Limb (tissue), 2 donors: ENCODE measurements around the gene QSOX1.
"Not testable (repeated sequence)": the region's sequence is repeated elsewhere in the genome, so short reads cannot be mapped to it uniquely, and the experiment has no call there.

ENCODE experiments used
- DNase-seq, 2 donors: peaks; one replicate each; pipeline ENCODE4 v3.0.0-alpha.2; 2016; ENCODE audit errors: extremely low spot score in 2 of 2

The QSOX1 gene

DNA sequence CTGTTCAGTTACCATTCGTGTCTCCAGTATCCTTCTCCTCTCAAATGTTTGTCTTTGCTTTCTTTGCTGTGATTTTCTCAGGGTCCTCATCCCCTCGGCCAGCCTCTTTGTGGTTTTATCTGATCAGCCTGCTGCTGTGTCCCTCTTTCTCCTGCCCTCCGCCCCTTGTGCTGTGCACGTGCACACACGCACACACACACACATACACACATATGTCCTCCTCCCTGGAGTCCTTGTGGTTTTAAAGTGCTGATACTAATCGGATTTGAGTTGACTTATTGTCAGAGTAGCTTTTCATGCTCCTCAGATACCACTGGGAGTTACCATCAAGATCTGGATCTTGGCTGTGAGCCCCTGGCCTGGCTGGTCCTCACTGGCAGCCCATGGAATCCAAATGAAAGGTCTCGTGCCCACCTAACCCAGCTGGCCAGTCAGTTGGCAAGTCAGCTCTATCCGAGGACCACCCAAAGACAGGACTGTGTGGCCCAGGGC is 34.1 kb downstream of the QSOX1 start:
- no peak for DNase-seq

DNA sequence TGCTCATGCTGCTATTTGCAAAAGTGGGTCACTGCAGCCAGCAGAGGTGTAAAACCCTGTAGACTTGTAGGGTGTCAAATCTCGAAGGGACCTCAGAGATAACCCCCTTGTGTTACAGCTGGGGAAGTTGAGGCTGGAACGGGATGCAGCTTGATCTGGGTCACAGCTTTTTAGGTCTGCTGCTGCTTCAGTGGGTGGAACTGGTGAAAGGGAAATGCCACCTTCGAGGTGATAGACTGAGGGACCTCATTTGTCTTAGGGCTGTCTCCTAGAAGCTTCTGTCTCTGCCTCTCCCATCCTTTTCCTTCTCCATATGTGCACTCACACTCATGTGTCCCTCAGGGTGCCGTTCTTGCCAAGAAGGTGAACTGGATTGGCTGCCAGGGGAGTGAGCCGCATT is 35.4 kb downstream of the QSOX1 start:
- DNase-seq = no peak

DNA sequence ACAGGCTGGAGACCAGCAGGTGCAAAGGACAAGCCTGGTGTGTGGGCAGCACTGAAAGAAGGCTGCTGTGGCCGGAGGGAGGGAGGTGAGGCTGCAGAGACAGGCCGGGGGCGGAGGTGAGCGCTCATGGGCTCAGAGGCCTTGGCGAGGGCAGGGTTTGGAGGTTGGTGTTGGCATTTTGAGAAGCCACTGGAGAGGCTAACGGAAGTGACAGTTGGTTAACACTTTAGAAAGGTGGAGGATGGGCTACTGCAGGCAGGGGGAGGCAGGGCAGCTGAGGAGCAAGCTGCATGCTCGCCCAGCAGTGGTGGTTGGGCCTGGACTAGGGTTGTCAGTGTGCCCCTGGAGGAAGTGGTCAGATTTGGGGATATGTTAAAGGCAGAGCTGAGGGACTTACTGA is 37.5 kb downstream of the QSOX1 start:
- no peak for DNase-seq

DNA sequence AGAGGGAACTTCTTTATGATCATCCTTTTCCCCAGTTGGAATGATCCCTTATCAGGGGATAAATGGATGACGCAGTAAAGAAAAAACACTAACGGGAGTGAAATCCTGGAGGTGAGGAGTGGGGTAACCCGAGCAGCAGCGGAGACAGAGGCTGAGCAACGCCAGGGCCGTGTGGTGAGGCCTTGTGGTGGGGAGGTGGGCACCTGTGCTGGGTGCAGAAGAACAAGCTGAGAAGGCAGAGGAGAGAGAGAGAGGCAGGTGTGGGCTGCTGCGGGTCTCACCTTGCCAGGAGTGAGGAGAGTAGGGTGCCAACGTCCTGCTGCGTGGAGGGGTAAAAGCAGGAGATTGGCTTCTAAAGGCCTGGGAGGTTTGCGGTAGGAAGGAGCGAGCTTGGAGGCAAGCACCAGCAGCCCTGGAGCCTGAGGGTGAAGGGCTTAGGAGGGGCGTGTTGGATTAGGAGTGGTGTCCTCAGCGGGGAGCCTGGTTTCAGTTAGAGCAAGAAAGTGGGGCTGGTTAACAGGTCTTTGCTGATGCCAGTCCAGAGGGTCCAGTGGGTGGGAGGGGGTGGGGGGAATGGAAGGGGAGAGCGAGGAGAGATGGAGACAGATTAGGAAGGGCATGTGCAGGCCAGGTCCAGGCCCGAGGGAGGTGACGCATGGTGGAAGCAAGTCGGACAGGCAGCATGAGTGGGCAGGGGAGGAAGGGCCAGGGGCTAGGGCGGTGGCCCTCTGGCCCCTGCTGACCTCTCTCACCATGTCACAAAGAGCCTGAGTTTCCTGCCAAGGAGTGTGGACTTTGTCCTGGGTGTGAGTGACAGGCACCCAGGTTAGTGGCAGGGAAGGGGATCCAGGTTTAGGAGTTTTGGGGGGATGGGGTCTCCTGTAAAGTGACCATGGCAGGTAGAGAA is 38.7 kb downstream of the QSOX1 start:
- DNase-seq = no peak

DNA sequence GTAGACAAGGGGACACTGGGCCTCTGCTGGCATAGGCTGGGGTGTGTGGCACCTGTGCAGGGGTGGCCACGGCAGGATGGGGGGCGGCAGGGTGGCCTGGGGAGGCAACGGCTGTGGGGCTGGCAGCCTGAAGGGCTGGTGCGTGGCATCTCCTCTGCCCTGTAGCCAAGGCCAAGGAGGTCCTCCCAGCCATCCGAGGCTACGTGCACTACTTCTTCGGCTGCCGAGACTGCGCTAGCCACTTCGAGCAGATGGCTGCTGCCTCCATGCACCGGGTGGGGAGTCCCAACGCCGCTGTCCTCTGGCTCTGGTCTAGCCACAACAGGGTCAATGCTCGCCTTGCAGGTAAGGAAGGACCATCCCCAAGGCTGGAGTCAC is 39.4 kb downstream of the QSOX1 start:
- no peak for DNase-seq

DNA sequence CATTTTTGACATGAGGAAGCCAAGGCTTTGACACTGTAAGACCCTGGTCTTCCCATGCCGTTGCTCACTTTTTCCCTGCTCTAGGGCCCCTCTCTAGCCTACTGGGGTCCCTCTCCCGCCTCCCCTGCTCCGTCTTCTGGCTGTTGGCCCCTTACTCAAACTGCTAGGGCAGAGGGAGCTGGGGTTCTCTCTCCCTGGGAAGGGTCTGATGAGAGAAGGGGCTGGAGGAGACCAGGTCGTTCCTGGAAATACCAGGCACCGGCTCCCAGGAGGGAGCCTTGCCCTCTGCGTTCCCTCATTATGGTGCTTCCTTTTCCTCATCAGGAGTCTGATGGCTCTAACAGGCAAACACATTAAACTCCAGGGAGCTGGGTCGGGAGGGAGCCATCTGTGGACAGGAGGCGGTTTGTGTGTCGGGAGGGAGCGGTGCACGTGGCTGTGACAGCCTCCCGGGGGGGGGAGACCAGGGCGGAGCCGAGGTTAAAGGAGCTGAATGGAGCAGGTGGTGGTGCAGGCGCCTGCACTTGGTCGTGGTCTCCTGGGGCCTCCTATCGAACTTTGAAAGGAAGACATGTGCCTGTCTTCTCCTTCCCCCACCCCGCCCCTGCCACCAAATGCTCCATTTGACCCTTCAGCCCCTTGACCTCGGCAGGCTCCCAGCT is 40.0 kb downstream of the QSOX1 start:
- no peak for DNase-seq

DNA sequence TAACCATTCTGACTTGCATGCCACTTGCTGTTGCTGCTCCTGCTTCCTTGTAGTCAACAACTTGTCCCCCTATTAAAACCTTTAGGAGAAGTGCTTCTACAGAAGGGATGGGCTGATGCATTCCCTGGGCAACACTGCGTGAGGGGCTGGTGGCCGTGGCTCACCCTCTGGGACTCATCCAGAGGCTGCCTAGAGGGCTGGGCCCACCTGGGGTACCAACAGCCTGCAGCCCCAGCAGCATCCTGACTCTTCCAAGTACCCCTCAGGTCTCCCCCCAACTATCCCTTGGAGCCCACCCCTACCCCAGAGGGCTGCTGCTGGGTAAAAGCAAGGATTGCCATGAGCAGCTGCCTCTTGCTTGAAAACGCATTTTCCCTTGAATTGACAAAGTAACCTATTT is 40.7 kb downstream of the QSOX1 start:
- DNase-seq = no peak

DNA sequence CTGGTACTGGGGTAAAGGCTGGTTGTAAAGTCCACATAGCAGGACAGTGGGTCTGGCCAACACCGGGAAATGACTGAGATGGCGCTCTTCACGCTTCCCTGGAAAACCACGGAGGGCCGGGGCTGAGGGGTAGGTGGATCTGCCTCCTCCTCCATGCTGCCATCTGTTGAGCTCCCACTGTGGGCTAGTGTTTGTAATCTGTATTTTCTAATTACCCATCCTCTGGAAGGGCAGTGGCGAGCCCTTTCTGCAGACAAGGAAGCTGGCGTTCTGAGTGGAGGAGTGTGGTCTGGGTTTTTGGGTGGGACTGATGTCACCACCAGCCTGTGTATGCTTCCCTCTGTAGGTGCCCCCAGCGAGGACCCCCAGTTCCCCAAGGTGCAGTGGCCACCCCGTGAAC is 41.2 kb downstream of the QSOX1 start:
- DNase-seq = no peak

DNA sequence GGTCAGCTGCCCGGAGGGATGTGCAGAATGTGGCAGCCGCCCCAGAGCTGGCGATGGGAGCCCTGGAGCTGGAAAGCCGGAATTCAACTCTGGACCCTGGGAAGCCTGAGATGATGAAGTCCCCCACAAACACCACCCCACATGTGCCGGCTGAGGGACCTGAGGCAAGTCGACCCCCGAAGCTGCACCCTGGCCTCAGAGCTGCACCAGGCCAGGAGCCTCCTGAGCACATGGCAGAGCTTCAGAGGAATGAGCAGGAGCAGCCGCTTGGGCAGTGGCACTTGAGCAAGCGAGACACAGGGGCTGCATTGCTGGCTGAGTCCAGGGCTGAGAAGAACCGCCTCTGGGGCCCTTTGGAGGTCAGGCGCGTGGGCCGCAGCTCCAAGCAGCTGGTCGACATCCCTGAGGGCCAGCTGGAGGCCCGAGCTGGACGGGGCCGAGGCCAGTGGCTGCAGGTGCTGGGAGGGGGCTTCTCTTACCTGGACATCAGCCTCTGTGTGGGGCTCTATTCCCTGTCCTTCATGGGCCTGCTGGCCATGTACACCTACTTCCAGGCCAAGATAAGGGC is 41.9 kb downstream of the QSOX1 start:
- no peak for DNase-seq

DNA sequence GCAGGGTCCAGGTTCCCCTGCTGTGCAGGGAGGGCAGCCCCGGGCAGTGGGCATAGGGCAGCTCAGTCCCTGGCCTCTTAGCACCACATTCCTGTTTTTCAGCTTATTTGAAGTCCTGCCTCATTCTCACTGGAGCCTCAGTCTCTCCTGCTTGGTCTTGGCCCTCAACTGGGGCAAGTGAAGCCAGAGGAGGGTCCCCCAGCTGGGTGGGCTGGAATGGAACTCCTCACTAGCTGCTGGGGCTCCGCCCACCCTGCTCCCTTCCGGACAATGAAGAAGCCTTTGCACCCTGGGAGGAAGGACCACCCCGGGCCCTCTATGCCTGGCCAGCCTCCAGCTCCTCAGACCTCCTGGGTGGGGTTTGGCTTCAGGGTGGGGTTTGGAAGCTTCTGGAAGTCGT is 42.6 kb downstream of the QSOX1 start:
- DNase-seq = no peak

DNA sequence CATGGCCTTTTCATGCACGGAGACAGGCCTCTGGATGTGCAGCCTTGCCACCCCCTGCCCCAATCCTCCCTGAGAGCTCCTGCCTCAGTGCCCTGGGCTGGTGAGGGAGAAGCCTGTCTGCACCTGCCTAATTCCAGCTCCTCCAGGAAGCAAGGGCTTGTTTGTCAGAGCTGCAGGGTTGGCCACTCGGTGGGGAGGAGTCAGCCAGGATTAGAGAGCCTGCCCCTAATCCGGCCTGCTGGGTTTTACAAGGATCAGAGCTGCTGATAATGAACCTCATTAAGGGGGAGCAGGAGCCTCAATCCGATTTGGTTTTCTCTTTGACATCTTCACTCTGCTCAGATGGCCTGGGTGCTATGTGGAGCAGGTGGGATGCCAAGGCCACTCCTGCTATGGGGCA is 43.5 kb downstream of the QSOX1 start:
- no peak for DNase-seq

DNA sequence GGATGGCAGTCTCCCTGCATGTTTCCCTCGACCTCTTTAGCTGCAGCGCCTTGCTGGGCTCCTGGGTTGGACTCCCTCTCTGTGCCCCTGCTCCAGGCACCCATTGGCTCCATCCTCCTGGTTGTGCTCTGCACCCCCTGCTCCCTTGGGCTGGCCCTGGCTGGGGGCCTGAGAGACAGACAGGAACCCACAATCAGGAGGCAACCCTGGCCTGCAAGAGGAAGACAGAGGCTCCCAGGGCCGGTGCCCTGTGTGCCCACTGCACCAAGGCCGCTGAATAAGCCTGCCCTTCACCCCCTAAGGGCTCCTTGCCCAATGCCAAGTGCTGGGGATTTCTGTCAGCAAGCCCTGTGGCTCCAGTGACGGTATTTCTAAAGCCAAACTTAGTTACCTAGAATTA is 43.9 kb downstream of the QSOX1 start:
- DNase-seq = no peak

DNA sequence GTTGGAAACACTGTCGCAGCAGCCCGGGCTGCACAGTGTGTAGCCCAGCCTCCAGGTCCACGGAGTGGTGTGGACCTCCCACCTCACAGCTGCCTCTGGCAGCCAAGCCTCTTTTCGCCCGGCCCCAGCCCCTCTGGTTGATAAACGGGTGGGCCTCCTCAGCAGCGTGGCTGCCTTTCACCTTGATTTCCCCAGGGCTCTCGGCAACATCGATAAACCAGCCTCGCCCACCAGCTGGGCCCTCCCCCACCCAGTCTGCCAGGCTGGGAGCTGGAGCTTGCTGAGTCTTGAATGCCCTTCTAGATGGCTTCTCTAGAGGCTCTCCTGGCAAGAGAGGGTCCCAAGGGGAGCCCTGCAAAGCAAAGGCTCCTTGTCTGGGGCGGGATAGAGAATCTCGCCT is 44.3 kb downstream of the QSOX1 start:
- DNase-seq = no peak

DNA sequence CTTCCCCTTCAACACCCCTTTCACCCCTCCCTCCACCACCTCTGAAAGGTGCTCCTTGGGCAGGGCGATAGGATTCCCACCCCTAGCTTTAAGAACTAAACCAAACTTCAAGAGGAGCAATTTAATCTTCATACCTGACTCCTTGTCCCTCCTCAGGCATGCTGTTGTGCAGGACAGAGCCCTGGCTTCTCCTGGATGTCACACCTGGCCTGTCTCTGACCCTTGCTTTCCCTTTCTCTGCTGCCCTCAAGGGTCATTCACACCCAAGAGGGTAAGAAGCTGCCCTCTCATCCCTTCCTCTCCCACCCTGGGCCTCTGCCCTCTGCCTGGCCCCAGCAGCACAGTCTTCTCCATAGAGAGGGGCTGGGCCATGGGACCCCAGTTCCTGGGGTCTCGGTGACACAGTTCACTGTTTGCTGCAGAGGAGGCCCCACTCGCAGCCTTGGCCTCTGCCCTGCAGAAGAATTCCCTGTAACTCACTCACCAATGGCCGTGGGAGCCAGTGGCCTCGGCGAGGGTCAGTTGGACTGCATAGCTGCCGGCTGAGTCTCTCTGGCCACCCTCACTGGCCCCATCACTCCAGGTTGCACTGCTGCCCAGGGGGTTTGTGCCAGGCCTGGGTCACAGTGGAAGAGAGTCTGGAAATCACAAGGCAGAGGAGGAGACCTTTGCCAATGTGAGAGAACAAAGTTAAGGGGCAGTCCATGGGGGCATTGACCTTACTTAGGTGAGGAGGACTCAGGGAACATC is 47.0 kb downstream of the QSOX1 start:
- no peak for DNase-seq

DNA sequence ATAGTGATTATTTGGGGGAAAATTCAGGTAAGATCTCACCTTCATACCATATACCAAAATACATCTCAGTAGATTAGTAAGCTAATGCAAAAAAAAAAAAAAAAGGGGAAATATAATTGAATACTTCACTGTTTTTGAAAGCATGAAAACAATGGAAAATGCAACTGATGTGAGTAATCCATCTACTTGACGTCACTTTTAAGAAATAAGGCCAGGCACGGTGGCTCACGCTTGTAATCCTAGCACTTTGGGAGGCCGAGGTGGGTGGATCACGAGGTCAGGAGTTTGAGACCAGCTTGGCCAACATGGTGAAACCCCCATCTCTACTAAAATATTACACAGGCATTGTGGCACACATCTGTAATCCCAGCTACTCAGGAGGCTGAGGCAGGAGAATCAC is 47.9 kb downstream of the QSOX1 start:
- DNase-seq = not testable (repeated sequence)

DNA sequence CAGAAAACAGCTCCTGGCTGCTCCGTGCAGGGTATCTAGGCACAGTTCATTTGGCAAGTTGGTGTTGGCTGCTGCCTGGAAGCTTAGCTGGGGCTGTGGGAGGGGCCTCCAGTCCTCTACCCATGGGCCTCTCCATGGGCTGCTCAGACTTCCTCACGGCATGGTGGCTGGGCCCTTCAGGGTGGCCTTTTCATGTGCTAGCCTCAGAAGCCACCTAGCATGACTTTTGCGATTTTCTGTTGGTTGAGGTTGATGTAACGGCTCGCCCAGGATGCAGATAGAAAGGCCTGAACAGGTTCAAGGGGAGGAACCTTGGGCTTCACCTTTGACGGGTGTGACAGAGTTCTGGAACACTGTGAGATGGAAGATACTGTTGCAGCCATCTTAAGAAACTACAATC is 49.6 kb downstream of the QSOX1 start:
- DNase-seq = no peak

DNA sequence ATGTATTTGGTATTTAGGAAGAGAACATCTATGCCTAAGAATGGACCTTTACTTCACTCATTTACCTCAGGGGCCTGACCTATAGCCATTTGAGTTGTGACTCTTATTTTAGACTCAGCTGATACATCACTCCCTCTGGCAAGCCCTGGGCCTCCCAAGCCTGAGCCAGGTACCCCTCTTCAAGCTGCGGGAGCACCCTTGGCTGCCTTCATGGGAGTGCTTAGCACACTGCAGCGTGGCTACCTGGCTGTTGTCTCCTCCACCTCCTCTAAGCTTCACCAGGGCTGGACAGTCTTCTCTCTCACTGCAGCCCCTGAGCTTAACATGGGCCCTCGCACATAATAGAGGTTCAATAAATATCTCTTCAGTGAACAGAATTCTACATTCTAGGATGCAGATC is 51.9 kb downstream of the QSOX1 start:
- DNase-seq = no peak

DNA sequence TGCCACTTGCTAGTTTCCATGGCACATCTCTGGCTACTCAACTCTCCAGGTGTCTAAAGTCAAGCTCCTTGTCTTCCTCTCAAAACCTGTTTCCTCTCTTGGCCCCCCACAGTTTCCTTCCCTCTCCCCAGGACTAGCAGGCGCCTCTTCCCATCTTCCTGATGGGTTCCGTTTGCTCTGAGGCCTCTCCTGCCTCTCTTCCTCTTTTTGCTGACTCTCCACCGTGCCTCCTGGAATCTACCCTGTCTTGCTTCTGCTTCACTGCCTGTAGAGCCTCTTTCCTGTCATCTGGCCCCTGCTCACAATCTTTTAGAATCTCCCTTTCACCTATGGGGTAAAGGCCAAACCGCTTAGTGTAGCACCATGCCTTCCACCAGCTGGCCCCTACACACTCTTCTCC is 53.6 kb downstream of the QSOX1 start:
- DNase-seq = no peak

DNA sequence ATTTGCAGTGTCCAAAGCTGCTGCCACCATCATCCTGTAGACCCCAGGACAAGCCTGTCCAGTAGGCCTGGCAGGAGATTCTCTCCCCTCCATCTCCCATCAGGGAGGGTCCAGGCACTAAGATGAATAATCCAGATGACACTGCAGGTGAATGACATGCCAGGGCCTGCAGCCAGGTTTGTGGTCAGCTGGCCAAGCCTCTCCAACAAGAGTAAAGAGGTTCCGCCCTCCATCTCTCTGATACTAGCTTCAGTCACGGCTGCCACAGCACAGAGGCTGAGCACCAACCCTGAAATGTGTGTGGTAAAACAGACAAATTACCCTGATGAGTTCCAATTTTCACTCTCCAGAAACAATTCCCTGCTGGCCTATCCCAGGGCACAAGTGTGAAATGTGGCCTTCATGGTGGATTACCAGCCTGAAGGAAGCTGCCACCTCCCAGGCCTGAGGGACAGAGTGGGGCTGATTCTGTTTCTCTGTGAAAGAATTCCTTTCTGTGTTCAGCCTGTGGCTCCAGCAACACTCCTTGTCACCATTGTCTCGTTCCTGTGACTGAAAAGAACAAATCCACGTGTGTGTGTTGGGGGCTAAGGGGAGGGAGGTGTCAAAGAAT is 55.4 kb downstream of the QSOX1 start:
- DNase-seq = no peak

DNA sequence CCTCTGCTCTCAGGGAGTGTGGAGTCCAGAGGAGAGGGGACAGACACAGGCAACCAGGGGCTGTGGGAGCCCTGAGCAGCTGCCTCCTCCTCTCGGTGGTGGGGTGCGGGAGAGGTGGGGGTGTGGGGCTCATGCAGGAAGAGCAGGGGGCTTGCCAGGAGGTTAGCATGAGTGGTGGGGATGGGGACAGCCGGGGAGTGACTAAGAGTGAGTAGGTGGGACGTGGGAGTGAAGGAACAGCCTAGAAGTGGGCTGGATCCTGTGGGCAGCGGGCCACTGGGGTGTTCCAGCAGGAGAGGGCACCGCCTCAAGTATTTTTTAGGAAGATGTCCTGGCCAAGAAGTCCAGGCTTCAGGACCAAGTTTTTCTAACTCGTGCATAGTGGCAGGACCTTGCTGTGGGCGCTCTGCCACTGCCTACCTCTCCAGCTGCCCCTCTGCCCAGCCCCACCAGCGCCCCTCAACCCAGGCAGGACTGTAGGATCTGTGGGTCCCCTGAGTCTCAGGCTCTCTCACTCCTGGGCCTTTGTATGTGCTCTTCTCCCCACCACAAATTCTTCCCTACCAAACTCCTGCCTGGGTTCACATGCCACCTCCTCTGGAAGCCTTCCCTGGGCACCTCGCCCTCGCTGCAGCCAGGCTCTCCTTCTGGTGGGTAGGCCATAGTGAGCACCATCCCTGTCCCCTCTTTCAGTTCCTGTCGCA is 56.6 kb downstream of the QSOX1 start:
- no peak for DNase-seq

DNA sequence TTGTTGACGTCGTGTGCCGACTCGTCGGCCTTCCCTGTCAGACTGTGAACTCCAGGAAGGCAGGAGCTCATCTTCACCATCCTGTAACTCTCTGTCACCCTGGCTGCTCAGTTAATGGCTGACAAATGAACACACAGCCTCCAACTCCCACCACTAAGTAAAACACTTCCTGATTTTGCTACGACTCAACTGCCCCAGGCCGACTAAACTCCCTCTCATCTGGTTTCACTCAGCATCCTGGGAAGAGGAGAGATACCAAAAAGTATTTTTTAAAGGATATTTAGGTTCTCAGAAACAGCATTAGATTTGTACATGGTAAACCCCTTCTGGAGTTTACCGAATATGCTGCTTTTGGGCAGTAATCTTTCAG is 57.2 kb downstream of the QSOX1 start:
- no peak for DNase-seq
